Thoracic aorta (tissue), 2 donors: ENCODE data around the gene PRC1. TPM values are rescaled to one million over a fixed set of nuclear protein-coding genes. Genes with fewer than 3 reads are reported as not detected.

Experiments used
- ATAC-seq: fragments of 150-250 bp; one replicate; pipeline ENCODE4 v1.8.0; 2017; ENCODE audit warnings: low read depth; ENCODE audit not compliant: insufficient number of reproducible peaks, low FRiP score
- DNase-seq: peaks from one replicate; pipeline ENCODE4 v3.0.0-alpha.2; 2020; ENCODE audit warnings: low spot score
- H3K27ac ChIP-seq, 2 donors: fragments of 200-600 bp; sonication (generic); 1 replicate in 1 of 2; 2 replicates in 1 of 2; pipeline ENCODE4 v1.5.1; 2016; ENCODE audit warnings: mild to moderate bottlenecking in 2 of 2, moderate library complexity in 2 of 2
- H3K27me3 ChIP-seq: fragments of 200-600 bp; sonication (generic); replicated peaks from 2 replicates; pipeline ENCODE4 v1.6.0; 2016; ENCODE audit warnings: mild to moderate bottlenecking; ENCODE audit not compliant: insufficient read depth
- H3K36me3 ChIP-seq: fragments of 200-600 bp; sonication (generic); one replicate; pipeline ENCODE4 v1.5.1; 2016
- H3K4me1 ChIP-seq, 2 donors: fragments of 200-600 bp; sonication (generic); 1 replicate in 1 of 2; 2 replicates in 1 of 2; pipeline versions ENCODE4 v1.5.1 to v1.6.0; 2016; ENCODE audit warnings: low read depth in 2 of 2, mild to moderate bottlenecking in 1 of 2; ENCODE audit not compliant: control insufficient read depth in 1 of 2
- H3K4me3 ChIP-seq: fragments of 200-600 bp; sonication (generic); 2 replicates; pipeline ENCODE4 v1.5.1; 2016; ENCODE audit warnings: mild to moderate bottlenecking
- H3K9me3 ChIP-seq: fragments of 200-600 bp; sonication (generic); 2 replicates; pipeline ENCODE4 v1.5.1; 2016
- total RNA-seq, 2 donors: library from RNA; depleted of rRNA; stranded (reverse); fragments of >200 nt; gene quantifications; one replicate each; pipeline versions ENCODE4 v1.1.0 to v1.2.3, GENCODE V29; 2016
- TF ChIP-seq, protein P1 (sequence below): fragments of 200-600 bp; sonication (generic); IDR thresholded peaks from one replicate; pipeline ENCODE4 v1.5.1; 2019; ENCODE audit warnings: antibody characterized with exemption

PRC1 gene
- total RNA-seq, 2 donors from 2014 or later = 5.1 to 20.5 TPM

DNA sequence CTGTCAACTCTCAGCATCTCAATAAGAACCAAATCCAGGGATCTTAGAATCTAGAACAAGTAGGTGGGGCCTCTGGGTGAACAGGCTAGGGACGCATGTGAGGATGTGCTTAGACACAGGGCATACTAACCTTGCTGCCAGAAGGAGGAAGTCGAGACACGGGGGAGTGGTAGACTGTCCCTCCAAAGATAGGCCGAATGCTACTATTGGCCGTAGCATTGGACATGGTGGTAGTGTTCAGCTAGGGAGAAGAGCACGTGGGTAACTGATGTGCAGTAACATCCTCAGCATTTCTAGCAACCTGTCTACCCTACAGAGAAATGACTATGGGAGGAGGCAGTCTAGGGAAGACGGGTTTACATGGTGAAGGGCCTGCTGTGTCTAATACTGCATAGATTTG, 24.1 kb downstream of the PRC1 start:
- H3K4me1 ChIP-seq = no peaks in the 10 kb centered on the region
- H3K36me3 ChIP-seq = peaks cover 9% of the 10 kb centered on the region
- no peaks in the 10 kb centered on the region for H3K9me3 ChIP-seq
- H3K27ac ChIP-seq = no peak overlapping the region
- DNase-seq (no peak), ATAC-seq (no peak)
- TF ChIP-seq, protein P1, sequence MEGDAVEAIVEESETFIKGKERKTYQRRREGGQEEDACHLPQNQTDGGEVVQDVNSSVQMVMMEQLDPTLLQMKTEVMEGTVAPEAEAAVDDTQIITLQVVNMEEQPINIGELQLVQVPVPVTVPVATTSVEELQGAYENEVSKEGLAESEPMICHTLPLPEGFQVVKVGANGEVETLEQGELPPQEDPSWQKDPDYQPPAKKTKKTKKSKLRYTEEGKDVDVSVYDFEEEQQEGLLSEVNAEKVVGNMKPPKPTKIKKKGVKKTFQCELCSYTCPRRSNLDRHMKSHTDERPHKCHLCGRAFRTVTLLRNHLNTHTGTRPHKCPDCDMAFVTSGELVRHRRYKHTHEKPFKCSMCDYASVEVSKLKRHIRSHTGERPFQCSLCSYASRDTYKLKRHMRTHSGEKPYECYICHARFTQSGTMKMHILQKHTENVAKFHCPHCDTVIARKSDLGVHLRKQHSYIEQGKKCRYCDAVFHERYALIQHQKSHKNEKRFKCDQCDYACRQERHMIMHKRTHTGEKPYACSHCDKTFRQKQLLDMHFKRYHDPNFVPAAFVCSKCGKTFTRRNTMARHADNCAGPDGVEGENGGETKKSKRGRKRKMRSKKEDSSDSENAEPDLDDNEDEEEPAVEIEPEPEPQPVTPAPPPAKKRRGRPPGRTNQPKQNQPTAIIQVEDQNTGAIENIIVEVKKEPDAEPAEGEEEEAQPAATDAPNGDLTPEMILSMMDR = no peak
- H3K4me3 ChIP-seq = no peak overlapping the region
- no peaks in the 10 kb centered on the region for H3K27me3 ChIP-seq

- Histone ChIP-seq H3K36me3 (peaks cover 9% of the 10 kb centered on the region), H3K9me3 (no peaks in the 10 kb centered on the region), H3K4me1 (no peaks in the 10 kb centered on the region)
These were observed 25.9 kb downstream of the PRC1 start for GRCh38 chr15:90968434-90968833.

GRCh38 chr15:90967206-90967605, 27.1 kb downstream of the PRC1 start:
- H3K9me3 ChIP-seq = no peaks in the 10 kb centered on the region
- H3K4me1 ChIP-seq = no peaks in the 10 kb centered on the region
- peaks cover 9% of the 10 kb centered on the region for H3K36me3 ChIP-seq
- H3K27me3 ChIP-seq = no peaks in the 10 kb centered on the region
- no peak overlapping the region for H3K27ac ChIP-seq
- ATAC-seq = no peak
- TF ChIP-seq, protein P1 = no peak
- H3K4me3 ChIP-seq = no peak overlapping the region
- DNase-seq = no peak

More at GRCh38 chr15:90968434-90968833, 25.9 kb downstream of the PRC1 start:
- Histone ChIP-seq H3K27me3 (no peaks in the 10 kb centered on the region), H3K4me3 (no peak overlapping the region), H3K27ac (no peak overlapping the region)
- TF ChIP-seq, protein P1 = no peak
- DNase-seq (no peak), ATAC-seq (no peak)

DNA sequence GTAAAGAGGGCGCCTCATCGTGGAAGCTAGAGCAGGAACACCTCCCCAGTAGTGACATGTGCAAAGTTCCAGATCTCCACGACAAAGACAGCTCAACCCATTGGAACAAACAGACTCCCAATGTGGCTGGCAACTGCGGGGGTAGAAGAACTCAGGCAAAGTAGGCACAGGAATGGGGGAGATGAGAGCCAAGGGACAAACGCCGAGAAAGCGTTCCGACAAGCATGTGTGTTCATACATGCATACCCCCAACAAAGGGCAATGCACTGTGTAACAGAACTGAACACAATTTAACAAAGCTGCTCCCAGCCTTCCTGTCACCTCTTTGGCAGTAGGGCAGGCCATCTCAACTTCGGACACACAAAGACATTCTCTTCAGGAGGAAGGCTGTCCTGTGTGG, 28.1 kb downstream of the PRC1 start:
- no peaks in the 10 kb centered on the region for H3K9me3 ChIP-seq
- no peaks in the 10 kb centered on the region for H3K27me3 ChIP-seq
- no peak for ATAC-seq
- TF ChIP-seq, protein P1 = no peak
- H3K36me3 ChIP-seq = peaks cover 9% of the 10 kb centered on the region
- H3K4me1 ChIP-seq = peaks cover 0 to 2% of the 10 kb centered on the region in 2 donors
- no peak overlapping the region for H3K27ac ChIP-seq
- no peak overlapping the region for H3K4me3 ChIP-seq
- no peak for DNase-seq

- no peak for ATAC-seq
- no peak for DNase-seq
- peaks cover 6% of the 10 kb centered on the region for H3K36me3 ChIP-seq
- no peaks in the 10 kb centered on the region for H3K9me3 ChIP-seq
- no peak overlapping the region for H3K27ac ChIP-seq
- H3K4me1 ChIP-seq = peaks cover 12 to 42% of the 10 kb centered on the region in 2 donors
- no peak overlapping the region for H3K4me3 ChIP-seq
- TF ChIP-seq, protein P1 = no peak
- H3K27me3 ChIP-seq = no peaks in the 10 kb centered on the region
These were observed 32.3 kb downstream of the PRC1 start for GRCh38 chr15:90962021-90962420.
